C4-2B (cell line): ENCODE measurements around the gene DSCAML1.

Source experiments
- H3K27ac ChIP-seq: fragments of 450-650 bp; 2 replicates; pipeline ENCODE4 v1.5.1; 2017
- ZFX ChIP-seq: fragments of 450-650 bp; IDR thresholded peaks from 2 replicates; pipeline ENCODE4 v1.6.1; 2017
- TF ChIP-seq, protein P1 (sequence below): fragments of 450-650 bp; conservative IDR thresholded peaks from 2 replicates; pipeline ENCODE4 v1.5.1; 2017; ENCODE audit warnings: mild to moderate bottlenecking

Gene DSCAML1

DNA sequence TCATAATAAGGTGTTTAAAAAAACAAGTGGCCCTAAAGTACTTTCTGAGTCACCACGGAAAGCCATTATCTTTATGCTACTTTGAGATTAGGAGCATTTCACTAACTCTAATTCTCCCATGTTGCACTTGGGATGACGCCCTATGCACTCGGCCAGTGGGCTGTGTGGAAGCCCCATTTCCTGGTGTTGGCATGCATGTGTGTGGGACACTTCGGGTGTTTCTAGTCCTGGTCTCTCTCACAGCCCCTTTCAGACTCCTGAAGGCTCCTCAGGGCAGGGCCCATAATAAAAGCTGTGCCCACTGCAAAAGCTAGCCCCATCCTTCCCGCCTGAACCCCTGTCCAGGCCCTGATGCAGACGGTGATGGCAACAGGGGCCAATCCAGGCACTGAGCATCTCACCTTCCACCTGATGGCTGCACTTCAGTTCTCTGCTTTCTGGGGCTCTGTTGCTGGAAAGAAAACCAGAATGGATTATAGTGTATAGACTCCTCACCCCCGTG, 42.4 kb upstream of the DSCAML1 start:
- TF ChIP-seq, protein P1, sequence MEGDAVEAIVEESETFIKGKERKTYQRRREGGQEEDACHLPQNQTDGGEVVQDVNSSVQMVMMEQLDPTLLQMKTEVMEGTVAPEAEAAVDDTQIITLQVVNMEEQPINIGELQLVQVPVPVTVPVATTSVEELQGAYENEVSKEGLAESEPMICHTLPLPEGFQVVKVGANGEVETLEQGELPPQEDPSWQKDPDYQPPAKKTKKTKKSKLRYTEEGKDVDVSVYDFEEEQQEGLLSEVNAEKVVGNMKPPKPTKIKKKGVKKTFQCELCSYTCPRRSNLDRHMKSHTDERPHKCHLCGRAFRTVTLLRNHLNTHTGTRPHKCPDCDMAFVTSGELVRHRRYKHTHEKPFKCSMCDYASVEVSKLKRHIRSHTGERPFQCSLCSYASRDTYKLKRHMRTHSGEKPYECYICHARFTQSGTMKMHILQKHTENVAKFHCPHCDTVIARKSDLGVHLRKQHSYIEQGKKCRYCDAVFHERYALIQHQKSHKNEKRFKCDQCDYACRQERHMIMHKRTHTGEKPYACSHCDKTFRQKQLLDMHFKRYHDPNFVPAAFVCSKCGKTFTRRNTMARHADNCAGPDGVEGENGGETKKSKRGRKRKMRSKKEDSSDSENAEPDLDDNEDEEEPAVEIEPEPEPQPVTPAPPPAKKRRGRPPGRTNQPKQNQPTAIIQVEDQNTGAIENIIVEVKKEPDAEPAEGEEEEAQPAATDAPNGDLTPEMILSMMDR, result no peak
- no peak for TF ChIP-seq ZFX
- no peak overlapping the region for H3K27ac ChIP-seq

DNA sequence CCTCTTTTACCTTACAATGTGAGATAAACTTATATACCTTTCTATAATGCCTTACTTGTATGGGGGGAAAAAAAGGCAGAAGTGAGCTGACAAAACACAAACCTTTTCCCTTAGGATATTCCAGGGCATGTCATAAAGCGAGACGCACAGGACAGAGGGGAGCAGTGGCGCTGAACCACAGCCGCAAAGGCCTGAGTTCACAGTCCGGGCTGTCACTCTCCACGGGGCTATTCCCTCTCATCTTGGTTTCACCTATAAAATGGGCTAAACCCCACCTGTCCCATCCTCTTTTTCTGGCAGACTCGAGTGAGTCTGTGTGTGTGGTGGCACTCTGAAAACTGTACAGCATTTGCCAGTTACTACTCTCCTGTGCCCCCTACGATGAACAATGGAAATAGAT, 41.9 kb upstream of the DSCAML1 start:
- no peak overlapping the region for H3K27ac ChIP-seq
- TF ChIP-seq, protein P1, result no peak
- no peak for TF ChIP-seq ZFX

DNA sequence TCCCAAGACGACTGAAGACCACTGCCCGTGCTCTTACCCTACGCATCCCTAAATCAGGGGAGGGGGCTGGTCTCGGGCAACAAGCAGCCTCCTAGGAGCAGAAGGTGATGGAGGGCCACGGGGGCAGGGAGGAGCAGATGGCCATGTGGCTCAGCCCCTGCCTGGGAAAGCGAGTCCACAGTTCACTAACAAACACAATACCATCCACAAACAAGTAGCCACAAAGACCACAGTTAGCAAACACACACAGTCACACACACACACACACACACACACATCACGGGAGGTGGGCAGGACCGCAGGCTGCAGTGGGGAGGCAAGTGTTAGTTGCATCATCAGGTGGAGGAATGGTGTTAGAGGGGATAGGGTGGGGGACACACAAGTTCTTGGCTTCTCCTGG, 40.8 kb upstream of the DSCAML1 start:
- TF ChIP-seq, protein P1, result no peak
- H3K27ac ChIP-seq, result no peak overlapping the region

DNA sequence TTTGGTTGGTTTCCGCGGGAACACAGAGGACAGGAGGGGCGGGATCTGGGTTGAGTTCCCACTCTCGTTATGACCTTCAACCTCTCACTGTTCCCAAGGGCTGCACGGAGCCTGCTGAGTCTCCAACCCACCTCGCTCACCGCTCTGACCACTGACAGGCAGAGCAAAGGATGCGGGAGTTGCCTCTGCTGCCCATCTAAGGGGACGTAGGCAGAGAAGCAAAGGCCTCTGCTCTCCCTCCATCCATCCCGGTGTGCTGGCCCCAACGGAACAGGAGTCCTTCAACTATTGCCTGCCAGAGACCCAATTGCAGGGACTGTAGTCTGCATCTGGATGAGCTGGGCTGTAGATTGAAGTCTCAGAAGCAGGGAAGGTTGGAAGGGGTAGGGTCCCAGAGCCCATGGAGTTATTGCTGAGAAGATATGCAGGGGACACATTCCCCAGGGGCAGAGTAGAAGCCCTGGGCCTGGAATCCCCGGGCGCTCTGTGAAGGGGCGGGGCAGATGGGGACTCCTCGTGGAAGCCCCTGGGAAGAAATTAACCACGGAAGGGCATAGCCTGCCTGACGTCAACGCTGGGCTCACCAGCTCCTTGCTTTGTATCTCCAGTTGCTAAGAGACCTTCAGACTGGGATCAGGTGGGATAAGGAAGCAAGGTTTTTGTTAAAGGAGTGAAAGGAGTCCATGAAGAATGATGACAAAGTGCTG, 40.2 kb upstream of the DSCAML1 start:
- H3K27ac ChIP-seq, result no peak overlapping the region

DNA sequence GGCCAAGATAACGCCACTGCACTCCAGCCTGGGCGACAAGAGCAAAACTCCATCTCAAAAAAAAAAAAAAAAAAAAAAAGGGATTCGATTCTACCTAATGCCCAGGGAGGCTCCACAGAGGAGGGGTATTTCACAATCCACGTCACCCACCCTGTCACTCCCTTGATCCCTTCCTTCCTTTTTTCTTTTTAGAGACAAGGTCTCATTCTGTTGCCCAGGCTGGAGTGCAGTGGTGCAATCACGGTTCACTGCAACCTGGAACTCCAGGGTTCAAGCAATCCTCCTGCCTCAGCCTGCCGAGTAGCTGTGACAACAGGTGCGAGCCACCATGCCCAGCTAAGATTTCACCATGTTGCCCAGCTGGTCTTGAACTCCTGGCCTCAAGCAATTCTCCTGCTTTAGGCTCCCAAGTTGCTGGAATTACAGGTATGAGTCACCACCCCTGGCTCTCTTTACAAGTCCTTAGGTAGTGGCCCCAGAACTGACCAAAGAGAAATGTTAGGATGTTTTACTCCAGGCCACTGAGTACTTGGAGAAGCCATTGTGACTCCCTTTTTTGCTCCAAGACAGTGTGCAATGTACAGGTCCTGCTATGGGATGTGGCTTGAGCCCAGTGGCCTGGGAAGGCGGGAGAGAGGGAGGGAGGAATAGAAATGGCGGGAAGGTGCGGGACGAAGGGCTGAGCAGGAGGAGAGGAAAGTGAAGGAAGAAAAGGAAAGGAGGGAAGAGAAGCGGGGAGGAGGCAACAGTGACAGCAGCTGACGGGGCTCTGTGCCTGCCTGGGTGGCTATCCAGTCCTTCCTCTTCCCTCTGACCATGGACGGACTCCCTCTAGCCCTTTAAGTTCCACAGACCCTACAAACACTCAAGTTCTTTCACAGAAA, 39.3 kb upstream of the DSCAML1 start:
- H3K27ac ChIP-seq, result no peak overlapping the region

More for the DNA sequence above, 40.2 kb upstream of the DSCAML1 start:
- TF ChIP-seq ZFX, result no peak

DNA sequence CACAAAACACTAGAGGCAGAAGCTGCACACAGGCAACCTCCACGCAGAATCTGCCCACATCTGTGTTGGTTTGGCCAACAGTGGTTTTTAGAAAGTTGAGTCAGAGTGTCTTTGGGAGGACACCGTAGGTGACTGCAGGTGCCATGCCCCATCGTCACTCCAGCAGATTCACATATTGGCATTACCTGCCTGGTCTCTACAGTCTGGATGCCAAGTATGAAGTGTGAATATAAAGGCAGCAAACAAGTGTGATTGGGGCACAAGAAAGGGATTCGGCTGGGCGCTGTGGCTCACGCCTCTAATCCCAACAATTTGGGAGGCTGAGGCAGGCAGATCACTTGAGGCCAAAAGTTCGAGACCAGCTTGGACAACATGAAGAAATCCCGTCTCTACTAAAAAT, 38.6 kb upstream of the DSCAML1 start:
- TF ChIP-seq, protein P1, result no peak
- TF ChIP-seq ZFX, result no peak
- no peak overlapping the region for H3K27ac ChIP-seq

More for the DNA sequence above, 39.3 kb upstream of the DSCAML1 start:
- TF ChIP-seq, protein P1, result no peak
- no peak for TF ChIP-seq ZFX

DNA sequence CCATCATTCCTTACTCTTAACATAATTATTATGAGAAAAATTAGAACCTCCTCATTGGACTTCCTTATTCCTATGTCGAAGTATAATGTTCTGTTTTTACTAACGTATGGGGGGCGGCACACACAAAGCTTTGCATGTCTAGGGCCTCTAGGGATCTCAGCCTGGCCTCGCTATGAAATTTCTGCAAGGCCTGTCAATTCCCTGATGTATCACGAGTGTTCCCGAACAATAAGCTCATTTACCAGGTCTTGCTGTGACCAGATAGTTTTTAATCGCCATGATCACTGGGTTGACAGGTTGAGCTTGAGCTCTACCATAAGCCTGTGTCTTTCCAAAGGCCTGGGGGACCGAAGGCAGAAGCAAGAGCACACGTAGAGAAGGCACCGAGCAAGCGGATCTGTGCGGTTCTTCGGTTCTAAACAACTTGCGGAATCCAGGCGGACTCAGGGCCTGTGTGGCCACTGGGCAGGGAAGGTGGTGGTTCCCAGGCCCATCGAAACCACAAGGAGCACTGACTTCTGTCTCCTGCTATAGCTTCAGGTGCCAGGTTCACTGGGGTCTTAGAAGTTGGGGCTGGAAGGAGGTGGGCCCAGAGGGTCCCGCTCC, 37.9 kb upstream of the DSCAML1 start:
- TF ChIP-seq, protein P1, result no peak
- TF ChIP-seq ZFX, result no peak
- H3K27ac ChIP-seq, result no peak overlapping the region
